Left renal pelvis (tissue), 4 donors: Measurements from ENCODE around the gene DIO3. TPM values are rescaled to one million over a fixed set of nuclear protein-coding genes. Genes with fewer than 3 reads are reported as not detected.
"Not testable (repeated sequence)": the region's sequence is repeated elsewhere in the genome, so short reads cannot be mapped to it uniquely, and the experiment has no call there.

Source experiments
- DNase-seq, 4 donors: peaks; one replicate each; pipeline ENCODE4 v3.0.0-alpha.2; 2013; ENCODE audit warnings: low read depth in 4 of 4, low spot score in 3 of 4
- polyA plus RNA-seq, 4 donors: library from polyadenylated mRNA; unstranded; fragments of 120-200 nt; gene quantifications; one replicate each; pipeline ENCODE4 v1.2.1, GENCODE V29; 2013; ENCODE audit not compliant: insufficient read length in 4 of 4

Gene DIO3
- polyA plus RNA-seq, 4 donors: 0.12 to 0.29 (median 0.15) TPM

DNA sequence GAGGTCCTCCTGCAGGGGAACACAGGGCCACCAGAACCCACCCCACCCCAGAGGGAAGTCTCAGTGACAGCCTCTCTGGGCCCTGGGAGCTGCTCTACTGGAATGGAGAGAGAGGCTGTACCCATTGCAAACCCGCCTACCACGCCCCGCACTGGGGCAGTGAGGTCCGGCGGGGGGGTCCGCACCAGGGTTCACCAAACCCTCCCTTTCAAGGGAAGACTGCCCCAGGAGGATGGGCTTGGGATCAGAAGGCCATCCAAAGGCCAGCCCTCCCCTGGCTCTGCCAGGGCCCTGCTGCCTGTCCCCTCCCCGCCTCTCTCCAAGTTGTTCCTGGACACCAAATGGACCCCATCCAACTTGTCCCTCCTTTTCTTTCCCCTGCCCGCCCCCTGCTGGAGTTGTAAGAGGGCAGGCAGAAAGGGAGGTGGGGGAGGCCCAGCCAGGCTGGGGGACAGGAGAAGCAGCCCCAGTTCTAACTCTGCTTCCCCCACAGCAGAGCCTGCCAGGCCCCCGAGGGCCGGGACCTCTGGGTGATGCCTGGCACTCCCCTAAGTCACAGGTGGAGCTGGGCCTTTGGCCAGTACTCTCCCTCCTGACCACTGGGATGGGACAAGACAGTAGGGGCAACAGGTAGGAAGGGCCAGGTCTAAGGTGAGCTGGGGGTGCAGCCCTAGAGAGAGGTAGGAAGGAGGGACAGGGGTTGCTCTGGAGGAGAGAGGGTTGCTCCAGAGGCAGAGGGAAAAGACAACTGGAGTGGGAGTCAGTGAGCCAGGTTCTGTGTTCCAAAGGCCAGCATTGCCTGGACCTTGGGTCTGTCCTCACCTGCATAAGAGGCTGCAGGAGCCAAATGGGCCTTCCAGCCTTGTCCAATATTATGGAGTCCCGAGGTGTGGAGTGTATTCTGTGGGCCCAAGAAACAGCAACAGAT lies 3.2 kb upstream of the DIO3 start:
- no peak for DNase-seq

DNA sequence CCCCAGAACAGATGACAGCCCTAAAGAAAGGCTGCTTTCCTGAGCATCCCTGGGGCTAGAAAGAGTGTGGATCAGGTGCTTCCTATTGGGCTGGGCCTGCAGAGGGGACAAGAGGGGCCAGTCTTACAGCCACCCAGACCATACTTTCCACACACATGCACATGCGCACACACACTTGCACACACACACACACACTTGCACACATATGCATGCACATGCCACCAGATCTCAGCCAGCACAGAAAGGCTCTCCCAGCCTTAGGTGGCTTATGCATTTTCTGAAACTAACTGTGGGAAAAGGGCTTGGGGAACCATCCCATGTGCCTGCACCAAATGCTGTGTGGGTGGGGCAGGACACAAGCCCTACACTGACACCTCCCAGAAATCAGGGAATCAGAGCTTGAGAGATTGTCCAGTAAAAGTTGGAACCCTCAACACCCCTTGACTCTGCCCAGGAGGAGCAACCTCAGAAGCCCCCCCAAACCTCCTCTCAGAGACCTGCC lies 2.5 kb upstream of the DIO3 start:
- DNase-seq: no peak

DNA sequence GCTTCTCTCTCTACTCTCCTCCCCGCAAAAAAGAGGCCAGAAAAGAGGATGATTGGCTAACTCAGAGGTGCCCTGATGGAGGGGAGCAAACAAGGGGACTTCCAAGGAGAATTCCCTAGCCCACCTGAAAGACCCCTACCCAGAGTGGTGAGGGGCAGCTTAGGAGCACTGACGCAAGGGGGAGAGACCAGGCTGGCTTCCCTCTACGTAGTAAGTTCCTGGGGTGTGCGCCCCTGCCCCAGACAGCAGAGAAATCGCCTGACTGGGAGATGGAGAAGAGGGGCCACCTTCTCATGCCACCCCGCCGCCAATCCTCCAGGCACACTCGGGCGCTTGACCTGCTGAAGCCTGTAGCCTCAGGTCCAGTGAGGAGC lies 2.1 kb upstream of the DIO3 start:
- DNase-seq: no peak

DNA sequence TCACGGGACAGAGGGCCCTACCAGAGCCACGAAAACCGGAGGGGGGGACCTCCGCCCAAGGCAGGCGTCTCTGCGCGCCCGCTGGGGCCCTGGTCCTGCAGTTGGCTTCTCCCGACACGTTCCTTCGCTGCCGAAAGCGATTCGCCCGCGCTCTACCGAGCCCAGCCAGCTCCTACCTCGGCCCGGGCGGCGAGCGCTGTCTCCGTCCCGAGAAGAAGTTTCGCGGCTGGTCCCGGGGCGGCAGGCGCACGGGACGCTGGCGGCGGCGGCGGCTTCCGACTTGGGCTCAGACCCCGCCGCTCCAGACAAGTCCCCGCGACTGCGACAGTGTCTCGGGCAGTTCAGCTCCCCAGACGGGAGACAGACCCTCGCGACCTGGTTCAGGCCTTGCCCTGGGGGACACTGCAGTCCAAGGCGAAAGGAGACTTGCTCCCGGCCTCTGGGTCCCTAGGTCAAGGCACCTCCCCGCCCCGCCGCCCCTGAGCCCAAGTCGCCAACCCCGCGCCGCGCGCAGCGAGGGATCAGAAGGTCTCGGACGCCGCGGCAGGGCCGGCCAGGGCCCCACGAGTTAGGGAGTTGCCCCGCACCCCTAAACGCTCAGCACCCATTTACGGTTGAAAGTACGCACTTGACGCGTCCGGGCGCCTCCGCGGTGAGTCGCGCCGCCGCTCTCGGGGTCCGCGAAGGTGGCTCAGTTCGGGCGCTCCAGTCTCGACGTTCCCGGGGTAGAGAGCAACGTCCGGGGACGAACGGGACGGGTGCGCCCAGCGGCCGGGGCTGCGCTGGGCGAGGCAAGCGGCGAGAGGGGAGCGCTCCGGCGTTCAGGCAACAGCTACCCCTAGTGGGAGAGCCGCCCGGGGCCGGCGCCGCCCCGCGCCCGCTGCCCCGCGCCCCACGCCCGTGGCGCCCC lies 1.4 kb upstream of the DIO3 start:
- DNase-seq: no peak

DNA sequence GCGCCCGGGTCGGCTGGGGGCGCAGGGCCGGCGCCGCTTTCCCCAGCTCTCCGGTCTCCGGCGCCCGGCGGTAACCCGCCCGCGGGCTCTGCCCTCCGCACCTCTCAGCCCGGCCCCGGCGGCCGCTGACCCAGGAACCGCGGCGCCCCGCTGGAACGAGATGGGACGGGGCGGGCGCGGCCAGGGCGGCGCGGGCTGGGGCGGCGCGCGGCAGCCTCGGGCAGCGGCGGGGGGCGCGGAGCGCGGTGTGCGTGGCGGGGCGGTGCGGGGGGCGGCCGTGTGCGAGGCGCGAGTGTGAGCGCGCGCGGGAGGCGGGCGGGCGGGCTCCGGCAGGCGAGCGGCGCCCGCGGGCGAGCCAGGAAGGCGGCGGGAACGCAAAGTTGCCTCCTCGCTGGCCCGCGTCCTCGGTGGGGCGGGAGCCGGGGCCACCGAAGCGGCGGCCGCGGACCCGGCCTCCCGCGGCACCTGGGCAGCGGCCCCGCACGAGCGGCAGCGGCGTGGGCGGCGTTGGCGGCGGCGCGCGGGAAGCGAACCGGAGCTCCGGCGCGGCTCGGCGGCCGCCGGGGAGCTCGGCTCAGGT lies 671 bp upstream of the DIO3 start:
- DNase-seq: no peak

DNA sequence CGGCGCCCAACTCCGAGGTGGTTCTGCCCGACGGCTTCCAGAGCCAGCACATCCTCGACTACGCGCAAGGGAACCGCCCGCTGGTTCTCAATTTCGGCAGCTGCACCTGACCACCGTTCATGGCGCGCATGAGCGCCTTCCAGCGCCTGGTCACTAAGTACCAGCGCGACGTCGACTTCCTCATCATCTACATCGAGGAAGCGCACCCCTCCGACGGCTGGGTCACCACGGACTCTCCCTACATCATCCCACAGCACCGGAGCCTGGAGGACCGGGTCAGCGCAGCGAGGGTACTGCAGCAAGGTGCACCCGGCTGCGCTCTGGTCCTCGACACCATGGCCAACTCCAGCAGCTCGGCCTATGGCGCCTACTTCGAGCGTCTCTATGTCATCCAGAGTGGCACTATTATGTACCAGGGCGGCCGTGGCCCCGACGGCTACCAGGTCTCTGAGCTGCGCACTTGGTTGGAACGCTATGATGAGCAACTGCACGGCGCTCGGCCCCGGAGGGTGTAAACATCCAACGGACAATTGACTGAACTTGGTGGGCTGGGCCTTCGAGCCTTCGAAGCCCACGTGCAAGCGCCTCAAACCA lies 699 bp downstream of the DIO3 start:
- DNase-seq: no peak

DNA sequence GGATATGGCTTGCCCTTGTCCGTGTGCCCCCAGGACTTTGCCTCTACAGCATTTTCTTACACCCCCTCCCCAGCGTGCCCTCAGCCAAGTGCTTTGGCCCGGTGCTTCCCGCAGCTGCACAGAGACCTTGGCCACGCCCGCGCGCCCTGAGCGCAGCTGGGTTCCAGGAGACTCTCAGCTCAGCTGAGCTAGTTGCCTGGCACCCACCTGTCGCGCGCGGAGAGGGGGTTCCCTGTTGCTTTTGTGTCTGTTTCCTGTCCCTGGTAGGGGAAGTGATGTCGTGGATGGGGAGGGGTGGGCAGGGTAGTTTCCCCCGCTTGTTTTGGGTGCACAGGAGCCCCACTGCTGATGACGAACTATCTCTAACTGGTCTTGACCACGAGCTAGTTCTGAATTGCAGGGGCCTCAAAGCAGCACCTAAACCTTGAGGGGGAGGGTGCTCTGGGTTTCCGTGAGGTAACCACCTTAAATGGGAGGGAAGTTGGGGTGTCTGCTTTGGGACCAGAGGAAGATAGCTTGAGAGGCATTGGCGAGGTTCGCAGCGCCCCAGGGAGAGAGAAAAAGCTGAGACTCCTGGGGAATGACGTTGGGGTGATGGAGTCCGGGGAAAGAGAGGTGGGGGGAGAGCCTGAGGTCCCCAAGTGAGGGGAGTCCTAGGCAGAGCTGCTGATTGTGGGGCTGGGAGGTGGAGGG lies 1.5 kb downstream of the DIO3 start:
- no peak for DNase-seq

DNA sequence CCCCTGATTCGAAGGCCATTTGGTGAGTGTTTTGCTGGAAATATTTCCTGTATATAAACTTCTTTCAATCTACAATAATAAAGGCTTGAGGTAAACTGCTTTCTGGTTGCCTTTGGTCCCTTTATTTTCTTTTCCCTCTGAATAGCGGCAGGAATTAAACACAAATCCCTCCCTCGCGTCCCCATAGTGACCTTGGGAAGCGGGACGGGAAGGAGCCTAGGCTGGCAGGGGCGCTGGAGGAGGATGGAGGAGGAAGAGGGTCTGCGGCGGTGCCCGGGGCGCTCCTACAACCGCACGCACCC lies 2.0 kb downstream of the DIO3 start:
- DNase-seq: no peak

DNA sequence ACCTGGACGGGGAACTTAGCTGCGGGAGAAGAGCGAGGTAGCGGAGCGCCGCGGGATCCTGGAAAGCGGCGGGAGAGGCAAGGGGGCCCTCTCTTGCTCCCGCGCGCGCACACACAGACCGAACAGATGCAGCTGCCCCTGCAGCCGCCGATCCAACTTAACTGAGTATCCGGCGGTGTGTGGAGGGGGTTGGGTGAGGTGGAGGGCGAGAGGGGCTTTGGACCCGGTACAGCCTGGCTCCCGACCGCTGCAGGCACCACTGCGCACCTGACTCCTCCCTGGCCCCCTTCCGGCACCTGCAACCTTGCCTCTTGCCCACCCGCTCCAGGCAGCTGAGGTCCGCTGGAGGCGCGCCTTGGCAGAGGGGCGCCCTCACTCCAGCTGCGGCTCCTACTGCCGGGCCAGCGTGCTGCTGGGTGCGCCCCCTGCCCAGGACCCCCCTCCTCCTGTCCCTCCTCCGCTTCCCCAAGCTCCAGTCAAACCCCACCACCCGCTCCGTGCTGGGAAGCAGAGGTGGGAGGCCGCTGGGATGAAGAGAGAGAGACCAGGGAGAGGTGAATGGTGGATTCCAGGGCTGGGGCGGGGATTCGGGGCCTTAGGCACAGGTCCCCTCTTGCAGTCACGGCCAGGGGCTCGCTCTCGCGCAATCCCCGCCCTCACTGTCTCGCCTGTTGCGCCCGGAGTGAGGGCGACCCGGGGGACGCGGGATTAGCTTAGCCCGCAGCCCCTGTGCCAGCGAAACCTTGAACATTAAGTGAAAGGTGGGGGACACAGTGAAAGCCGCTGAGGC lies 2.6 kb downstream of the DIO3 start:
- DNase-seq: no peak

DNA sequence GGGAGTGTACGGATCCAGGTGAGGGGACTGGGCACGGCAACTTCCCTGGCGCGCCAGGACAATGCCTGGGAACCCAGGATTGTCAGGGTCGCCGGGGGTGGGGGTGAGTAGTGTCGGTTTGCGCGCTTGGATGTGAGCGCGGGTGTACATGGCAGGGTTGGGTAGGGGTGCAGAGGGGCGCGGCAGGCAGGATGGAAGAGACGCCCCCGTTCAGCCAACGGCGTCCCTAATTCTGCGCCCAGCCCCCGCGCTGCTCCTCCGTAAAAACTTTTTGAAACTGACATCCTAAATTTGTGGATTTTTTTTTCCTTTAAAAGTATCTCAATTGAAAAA lies 3.1 kb downstream of the DIO3 start:
- DNase-seq: no peak

DNA sequence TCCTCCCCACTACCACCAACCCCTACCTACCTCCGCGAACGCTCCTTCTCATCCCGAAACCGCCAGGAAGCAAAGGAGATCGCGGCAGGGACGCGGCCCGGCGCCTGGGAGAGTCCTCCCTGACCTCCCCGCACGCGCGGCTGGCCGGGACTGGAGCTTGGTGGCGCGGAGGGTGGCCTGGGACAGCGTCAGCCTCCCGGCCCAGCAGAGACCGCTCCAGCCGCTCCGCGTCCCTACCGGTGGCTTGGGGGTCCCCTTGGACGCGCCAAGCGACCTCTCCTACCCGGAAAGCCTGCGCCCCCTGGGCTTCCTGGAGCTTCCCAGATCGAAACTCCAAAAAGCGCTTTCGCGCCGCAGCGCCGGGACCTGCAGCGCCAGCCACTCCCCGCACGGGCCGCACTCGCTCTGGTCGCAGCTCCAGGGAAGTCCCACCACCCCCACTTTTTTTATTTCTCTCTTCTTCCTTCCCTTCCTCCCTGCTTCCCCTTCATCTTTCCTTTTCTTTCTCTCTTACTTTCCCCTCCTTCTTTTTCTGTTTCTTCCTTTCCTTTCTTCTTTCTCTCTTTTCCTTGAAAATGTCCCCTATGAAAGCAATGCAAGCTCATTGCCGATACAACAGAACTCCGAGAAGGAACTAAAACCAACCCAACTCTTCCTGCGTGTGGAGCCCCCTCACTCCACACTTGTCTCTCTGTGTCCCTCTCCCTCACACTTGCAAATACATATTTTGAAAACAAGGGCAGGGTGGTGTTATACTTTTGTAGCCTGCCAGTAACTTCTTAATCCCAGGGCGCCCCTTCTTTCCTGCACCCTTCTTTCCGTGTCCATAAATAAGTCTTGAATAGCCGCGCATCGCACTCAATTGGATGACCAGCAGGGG lies 3.8 kb downstream of the DIO3 start:
- DNase-seq: no peak

DNA sequence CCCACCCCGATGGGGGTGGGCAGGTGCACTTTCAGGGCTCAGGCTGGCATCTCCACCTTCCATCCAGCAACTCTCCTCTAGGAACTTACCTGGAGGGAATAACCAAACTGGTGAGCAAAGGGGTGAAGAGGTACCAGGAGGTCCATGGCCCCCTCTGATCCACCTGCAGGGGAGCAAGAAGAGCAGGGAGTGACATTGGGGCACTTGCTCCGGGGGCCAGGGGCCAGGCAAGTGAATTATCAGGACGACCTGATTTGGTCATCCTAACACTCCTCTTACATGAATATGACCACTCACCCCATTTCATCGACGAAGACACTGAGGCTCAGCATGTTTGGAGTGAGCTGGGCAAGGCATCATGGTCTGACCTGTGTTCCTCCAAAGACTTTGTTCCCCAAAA lies 6.0 kb downstream of the DIO3 start:
- no peak for DNase-seq

DNA sequence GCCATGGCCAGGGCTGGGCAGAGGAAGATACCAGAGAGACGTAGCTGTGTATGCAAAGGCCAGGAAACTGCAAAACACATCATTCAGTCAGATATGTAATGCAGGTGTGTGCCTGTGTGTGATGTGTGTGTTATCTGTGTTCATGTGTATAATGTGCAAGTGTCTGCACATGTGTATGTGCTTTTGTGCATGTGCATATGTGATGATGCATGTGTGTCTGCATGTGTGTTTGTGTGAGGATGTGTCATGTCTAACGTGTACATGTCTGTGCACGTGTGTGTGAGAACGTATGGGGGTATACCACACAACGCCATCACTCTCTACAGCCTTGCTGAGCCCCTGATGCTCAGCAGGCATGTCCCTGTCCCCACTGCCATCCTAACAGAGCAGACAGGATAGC lies 9.7 kb downstream of the DIO3 start:
- DNase-seq: no peak

DNA sequence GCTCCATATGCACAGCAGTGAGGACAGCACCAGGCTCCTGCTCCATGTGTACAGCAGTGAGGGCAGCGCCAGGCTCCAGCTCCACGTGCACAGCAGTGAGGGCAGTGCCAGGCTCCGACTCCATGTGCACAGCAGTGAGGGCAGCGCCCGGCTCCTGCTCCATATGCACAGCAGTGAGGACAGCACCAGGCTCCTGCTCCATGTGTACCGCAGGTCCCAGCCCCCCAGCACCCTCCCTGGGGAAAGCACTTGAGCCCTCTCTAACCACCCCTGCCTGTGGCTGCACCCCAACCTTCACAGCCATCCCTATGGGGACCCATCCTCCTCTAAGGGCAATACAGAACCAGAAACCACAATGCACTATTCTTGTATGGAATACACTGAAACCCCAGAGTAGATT lies 11.2 kb downstream of the DIO3 start:
- DNase-seq: not testable (repeated sequence)

DNA sequence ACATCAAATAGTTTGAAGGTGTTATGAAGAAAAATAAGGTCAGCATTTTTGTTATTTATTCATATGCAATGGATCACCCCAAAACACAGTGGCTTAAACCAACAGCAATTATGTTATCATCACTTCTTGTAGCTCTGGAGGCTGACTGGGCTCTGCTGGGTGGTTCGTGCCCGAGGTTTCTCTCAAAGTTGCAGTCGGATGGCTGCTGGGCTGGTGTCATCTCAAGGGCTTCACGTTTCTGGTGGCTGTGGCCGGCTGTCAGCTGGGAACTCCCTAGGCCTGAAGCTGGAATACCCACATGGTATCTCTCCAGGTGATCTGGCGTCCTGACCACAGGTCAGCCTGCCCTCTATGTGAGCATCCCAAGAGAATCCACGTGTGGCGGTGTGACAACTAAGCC lies 12.0 kb downstream of the DIO3 start:
- no peak for DNase-seq

DNA sequence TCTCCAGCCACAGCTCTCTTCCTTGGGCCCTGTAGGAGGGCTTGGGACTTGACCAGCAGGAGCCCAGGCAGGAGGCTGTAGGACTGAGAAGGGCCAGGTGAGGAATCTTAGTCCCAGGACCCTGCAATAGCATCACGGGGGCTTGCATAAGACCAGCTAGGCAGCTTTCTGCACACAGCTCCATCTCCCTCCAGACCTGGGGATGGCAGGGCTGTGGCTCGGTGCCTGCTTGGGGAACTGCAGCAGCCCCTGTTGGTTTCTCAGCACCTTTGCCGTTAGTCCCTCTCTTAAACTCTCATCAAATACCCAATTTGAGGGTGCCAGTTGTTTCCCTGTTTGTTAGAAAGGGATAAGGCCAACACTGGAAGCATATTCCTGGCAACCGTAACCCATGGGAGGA lies 14.3 kb downstream of the DIO3 start:
- DNase-seq: no peak

DNA sequence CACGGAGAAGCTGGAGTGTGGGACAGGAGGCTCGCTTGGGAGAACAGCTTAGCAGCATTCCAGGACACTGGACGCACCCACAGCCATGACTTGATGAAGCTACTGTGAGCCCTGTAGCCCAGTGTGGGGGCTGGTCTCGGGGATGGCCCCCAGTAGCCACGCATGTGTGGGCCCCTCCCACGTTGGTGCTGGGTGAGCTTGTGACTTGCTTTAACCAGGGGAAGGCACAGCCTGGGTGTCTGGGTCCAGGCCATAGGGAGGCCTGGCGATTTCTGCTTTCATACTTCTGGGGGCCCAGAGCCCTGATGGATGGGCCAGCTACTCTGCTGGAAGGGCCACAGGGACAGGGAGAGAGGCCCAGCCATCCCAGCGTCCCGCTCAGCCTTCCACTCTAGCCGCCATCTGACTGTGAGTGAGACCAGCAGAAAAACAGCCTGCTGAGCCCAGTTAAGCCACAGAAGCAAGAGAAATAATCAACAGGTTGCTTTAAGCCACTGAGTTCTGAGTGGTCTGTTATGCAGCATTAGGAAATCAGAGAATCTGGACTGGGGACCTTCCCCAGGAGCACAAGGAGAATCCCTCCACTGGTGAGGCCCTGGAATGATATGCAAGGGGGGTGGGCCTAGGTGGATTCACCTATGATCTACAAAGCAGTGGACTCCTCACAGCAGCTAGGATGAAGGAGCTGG lies 16.1 kb downstream of the DIO3 start:
- DNase-seq: no peak

DNA sequence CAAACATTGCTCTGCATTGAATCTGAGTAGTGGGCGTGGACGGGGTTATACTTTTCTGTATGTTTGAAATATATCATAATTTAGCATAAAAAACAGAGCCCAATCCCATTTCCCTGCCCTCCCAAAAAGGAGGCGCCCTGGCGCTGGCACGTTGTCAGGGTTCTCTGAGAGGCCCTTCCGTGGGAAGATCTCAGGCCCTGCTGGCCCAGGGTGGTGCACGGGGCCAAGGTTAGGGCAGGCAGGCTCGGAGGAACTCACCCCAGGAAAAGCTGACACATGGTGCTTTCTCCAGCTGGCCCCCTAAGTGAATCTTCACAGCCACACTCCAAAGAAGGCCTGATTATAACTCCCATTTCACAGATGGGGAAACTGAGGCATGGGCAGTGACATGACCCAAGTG lies 17.2 kb downstream of the DIO3 start:
- no peak for DNase-seq
